Liver (tissue), 3 donors: ENCODE measurements around the gene C14orf119.

Source experiments
- GABPA ChIP-seq, 2 donors: IDR thresholded peaks in 1 of 2; conservative IDR thresholded peaks in 1 of 2; 2 replicates each; pipeline ENCODE4 v1.6.1; 2016; ENCODE audit warnings: antibody characterized with exemption in 2 of 2, mild to moderate bottlenecking in 1 of 2, moderate library complexity in 1 of 2
- TF ChIP-seq, protein P1 (sequence below): fragments of 150-350 bp; IDR thresholded peaks from 2 replicates; pipeline ENCODE4 v1.5.1; 2017; ENCODE audit warnings: improper control_type of control experiment, low read depth, low read length; ENCODE audit not compliant: missing input control
- donor health status: healthy.
- donor health status: healthy.

DNA sequence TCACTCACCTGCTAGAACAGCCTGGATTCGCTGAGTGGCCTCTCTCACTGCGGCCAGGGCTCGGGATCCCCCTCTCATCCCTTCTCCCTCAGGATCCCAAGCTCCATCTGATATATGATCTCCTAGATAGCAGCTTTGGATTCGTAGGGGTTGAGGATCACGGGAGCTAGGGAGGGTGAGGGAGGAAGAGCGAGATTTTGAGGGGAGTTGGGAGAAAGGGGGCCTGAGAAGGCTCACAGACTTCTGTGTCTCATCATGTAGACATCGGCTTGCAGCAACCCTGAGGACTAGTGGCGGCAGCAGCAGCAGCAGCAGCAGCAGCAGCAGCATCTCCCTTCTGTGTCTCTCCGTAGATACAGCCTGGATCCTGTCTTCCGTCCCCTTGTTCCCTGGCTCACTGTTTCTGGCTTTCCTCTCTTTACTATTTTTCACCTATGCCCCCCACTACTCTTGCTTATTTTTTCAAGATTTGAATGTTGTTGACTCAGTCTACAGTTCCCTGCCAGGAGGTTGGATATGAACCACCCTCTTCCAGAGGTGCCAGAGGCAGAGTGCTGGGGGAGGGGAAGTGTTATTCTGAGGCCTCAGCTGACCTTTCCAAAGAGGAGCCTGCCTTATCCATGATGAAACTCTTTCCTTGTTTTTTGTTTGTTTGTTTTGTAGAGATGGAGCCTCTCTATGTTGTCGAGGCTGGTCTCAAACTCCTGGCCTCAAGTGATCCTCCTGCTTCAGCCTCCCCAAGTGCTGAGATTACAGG lies 9.5 kb downstream of the C14orf119 start, which contains the start of gene CIROP:
- TF ChIP-seq, protein P1, sequence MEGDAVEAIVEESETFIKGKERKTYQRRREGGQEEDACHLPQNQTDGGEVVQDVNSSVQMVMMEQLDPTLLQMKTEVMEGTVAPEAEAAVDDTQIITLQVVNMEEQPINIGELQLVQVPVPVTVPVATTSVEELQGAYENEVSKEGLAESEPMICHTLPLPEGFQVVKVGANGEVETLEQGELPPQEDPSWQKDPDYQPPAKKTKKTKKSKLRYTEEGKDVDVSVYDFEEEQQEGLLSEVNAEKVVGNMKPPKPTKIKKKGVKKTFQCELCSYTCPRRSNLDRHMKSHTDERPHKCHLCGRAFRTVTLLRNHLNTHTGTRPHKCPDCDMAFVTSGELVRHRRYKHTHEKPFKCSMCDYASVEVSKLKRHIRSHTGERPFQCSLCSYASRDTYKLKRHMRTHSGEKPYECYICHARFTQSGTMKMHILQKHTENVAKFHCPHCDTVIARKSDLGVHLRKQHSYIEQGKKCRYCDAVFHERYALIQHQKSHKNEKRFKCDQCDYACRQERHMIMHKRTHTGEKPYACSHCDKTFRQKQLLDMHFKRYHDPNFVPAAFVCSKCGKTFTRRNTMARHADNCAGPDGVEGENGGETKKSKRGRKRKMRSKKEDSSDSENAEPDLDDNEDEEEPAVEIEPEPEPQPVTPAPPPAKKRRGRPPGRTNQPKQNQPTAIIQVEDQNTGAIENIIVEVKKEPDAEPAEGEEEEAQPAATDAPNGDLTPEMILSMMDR, result no peak
- TF ChIP-seq GABPA (IDR thresholded peaks at IDR 0.05 in 1 of 2, conservative IDR thresholded peaks at IDR 0.05 in 1 of 2), result no peak
